K562 (cell line): ENCODE measurements around the gene FKRP. TPM values are rescaled to one million over a fixed set of nuclear protein-coding genes. Genes with fewer than 3 reads are reported as not detected.

Source experiments
- ATAC-seq: fragments of 200-7000 bp; cut with Tn5 transposase; 3 replicates; pipeline ENCODE4 v1.9.1; 2020; ENCODE audit warnings: moderate library complexity
- BruUV-seq: library from RNA; stranded (reverse); fragments of 400-500 nt; replicated peaks from 2 replicates; lab custom pipeline; 2021; lab: Mats Ljungman, UMichigan
- CTCF ChIA-PET: fragments of 300-600 bp; formaldehyde crosslinking; extraction: SDS; loops from one replicate; lab custom pipeline; 2021; ENCODE audit warnings: low intra/inter-chr PET ratio; lab: Yijun Ruan, JAX
- POLR2A ChIA-PET: fragments of 300-600, 350-650 bp; sonication (Branson Sonifier 250); formaldehyde crosslinking; extraction: SDS; loops from one replicate; lab custom pipeline; 2021; ENCODE audit warnings: antibody characterized with exemption, inconsistent platforms; lab: Yijun Ruan, JAX
- DNase-seq, 4 experiments: peaks; one replicate each; pipeline versions ENCODE4 v3.0.0 to v3.0.0-alpha.2; 2011 to 2018; ENCODE audit warnings: low spot score in 3 of 4, mixed read lengths in 3 of 4; ENCODE audit errors: extremely low read depth in 1 of 4
- FAIRE-seq: peaks from 2 replicates; lab custom pipeline; 2011; peaks lifted over from hg19 to GRCh38; lab: Jason Lieb, UNC
- H2AFZ ChIP-seq: 2 replicates; pipeline ENCODE4 v1.6.0; 2011; ENCODE audit warnings: low read depth, low read length, control low read depth, inconsistent platforms
- H3K27ac ChIP-seq: fragments of 200-600 bp; 3 replicates; pipeline ENCODE4 v1.8.0; 2011; ENCODE audit warnings: low read depth, mild to moderate bottlenecking, control low read depth, inconsistent platforms, low read length, moderate library complexity, mixed read lengths; ENCODE audit errors: extremely low read depth
- H3K27me3 ChIP-seq, 2 experiments: fragments of 300-600 bp in 1 of 2; 2 replicates in 1 of 2; 3 replicates in 1 of 2; pipeline versions ENCODE4 v1.6.0 to v1.8.0; 2011; ENCODE audit warnings: inconsistent platforms in 2 of 2, low read length in 2 of 2, mild to moderate bottlenecking in 1 of 2, mixed read lengths in 1 of 2, moderate library complexity in 1 of 2; ENCODE audit not compliant: control insufficient read depth in 2 of 2, insufficient read depth in 2 of 2
- H3K36me3 ChIP-seq: fragments of 300-600 bp; 3 replicates; pipeline ENCODE4 v1.8.0; 2011; ENCODE audit warnings: mild to moderate bottlenecking, low read length, inconsistent platforms; ENCODE audit not compliant: control insufficient read depth, insufficient read depth
- H3K4me1 ChIP-seq, 2 experiments: fragments of 200-600 bp in 1 of 2; replicated peaks in 1 of 2; 2 replicates in 1 of 2; 3 replicates in 1 of 2; pipeline versions ENCODE4 v1.5.1 to v1.8.0; 2011; ENCODE audit warnings: inconsistent platforms in 2 of 2, low read length in 2 of 2, mild to moderate bottlenecking in 1 of 2, mixed read lengths in 1 of 2, moderate library complexity in 1 of 2; ENCODE audit not compliant: control insufficient read depth in 2 of 2, insufficient read depth in 2 of 2
- H3K4me2 ChIP-seq: 2 replicates; pipeline ENCODE4 v1.6.1; 2011; ENCODE audit warnings: low read length, control low read depth, inconsistent platforms, mixed read lengths; ENCODE audit not compliant: insufficient read depth
- H3K4me3 ChIP-seq: fragments of 200-600 bp; sonication (generic), shearing (Covaris generic); 2 replicates; pipeline ENCODE4 v1.5.1; 2016; ENCODE audit warnings: control low read depth, inconsistent platforms
- H3K79me2 ChIP-seq: fragments of 200-600 bp; 3 replicates; pipeline ENCODE4 v1.8.0; 2011; ENCODE audit warnings: low read length, inconsistent platforms; ENCODE audit not compliant: control insufficient read depth, insufficient read depth
- H3K9ac ChIP-seq, 2 experiments: 2 replicates each; pipeline versions ENCODE4 v1.6.0 to v1.6.1; 2011; ENCODE audit warnings: low read depth in 2 of 2, low read length in 2 of 2, control low read depth in 1 of 2, inconsistent platforms in 1 of 2, mild to moderate bottlenecking in 1 of 2, mixed read lengths in 1 of 2; ENCODE audit not compliant: insufficient read depth in 1 of 2
- H3K9me1 ChIP-seq: one replicate; pipeline ENCODE4 v1.6.0; 2011; ENCODE audit warnings: inconsistent platforms, mild to moderate bottlenecking, low read length, moderate library complexity; ENCODE audit not compliant: control insufficient read depth, insufficient read depth
- H3K9me3 ChIP-seq: replicated peaks from 2 replicates; pipeline ENCODE4 v1.5.1; 2011; ENCODE audit warnings: low read depth, low read length, inconsistent platforms; ENCODE audit not compliant: control insufficient read depth, insufficient read depth
- H4K20me1 ChIP-seq: replicated peaks from 2 replicates; pipeline ENCODE4 v1.6.1; 2011; ENCODE audit warnings: low read length, inconsistent platforms, mixed read lengths; ENCODE audit not compliant: control insufficient read depth, insufficient read depth
- ATF2 ChIP-seq: sonication (generic); formaldehyde crosslinking; IDR thresholded peaks from 2 replicates; pipeline ENCODE4 v1.8.1; 2022; ENCODE audit warnings: missing genetic modification reagents
- DIDO1 ChIP-seq: fragments of 450-650 bp; IDR thresholded peaks from 2 replicates; pipeline ENCODE4 v1.6.1; 2016; ENCODE audit warnings: low read depth, missing biosample characterization, missing genetic modification characterization
- E2F3 ChIP-seq: fragments of 250-450 bp; sonication (Bioruptor Pico); IDR thresholded peaks from 2 replicates; pipeline ENCODE4 v1.4.0; 2020; ENCODE audit warnings: mild to moderate bottlenecking
- ETS1 ChIP-seq: conservative IDR thresholded peaks from 2 replicates; pipeline ENCODE4 v1.6.1; 2011; ENCODE audit warnings: low read depth, mild to moderate bottlenecking, low read length; ENCODE audit not compliant: control insufficient read depth
- FIP1L1 ChIP-seq: fragments of 200-400 bp; formaldehyde crosslinking; IDR thresholded peaks from 2 replicates; pipeline ENCODE4 v1.6.1; 2018; ENCODE audit warnings: mild to moderate bottlenecking, low read depth, low read length; ENCODE audit not compliant: poor library complexity, severe bottlenecking
- FOXM1 ChIP-seq, 2 experiments: fragments of 450-650 bp in 1 of 2; sonication (generic) in 1 of 2; formaldehyde crosslinking in 1 of 2; IDR thresholded peaks; 2 replicates each; pipeline versions ENCODE4 v1.6.1 to v1.9.0; 2017 to 2022; ENCODE audit warnings: low read depth in 2 of 2, mild to moderate bottlenecking in 2 of 2, missing genetic modification reagents in 1 of 2, moderate library complexity in 1 of 2
- GABPB2 ChIP-seq: fragments of 250-450 bp; sonication (Bioruptor Pico); conservative IDR thresholded peaks from 2 replicates; pipeline ENCODE4 v1.5.1; 2021; ENCODE audit warnings: mild to moderate bottlenecking
- HEY1 ChIP-seq: fragments of 250-450 bp; sonication (Bioruptor Pico); IDR thresholded peaks from 2 replicates; pipeline ENCODE4 v1.5.0; 2020; ENCODE audit warnings: mild to moderate bottlenecking, moderate library complexity, borderline replicate concordance
- MECOM ChIP-seq: fragments of 250-450 bp; sonication (Bioruptor Pico); IDR thresholded peaks from 2 replicates; pipeline ENCODE4 v1.8.0; 2022; ENCODE audit warnings: inconsistent platforms
- MIER1 ChIP-seq: fragments of 450-650 bp; IDR thresholded peaks from 2 replicates; pipeline ENCODE4 v1.6.1; 2016; ENCODE audit warnings: antibody characterized with exemption, mild to moderate bottlenecking, low read depth
- MYNN ChIP-seq, 2 experiments: sonication (generic); formaldehyde crosslinking in 1 of 2; IDR thresholded peaks; 2 replicates each; pipeline versions ENCODE4 v1.5.0 to v1.6.1; 2016 to 2020; ENCODE audit warnings: antibody characterized with exemption in 1 of 2, missing genetic modification reagents in 1 of 2
- RFX1 ChIP-seq: fragments of 450-650 bp; IDR thresholded peaks from 2 replicates; pipeline ENCODE4 v1.6.1; 2016; ENCODE audit warnings: mild to moderate bottlenecking, moderate library complexity
- TGIF2 ChIP-seq: sonication (generic); formaldehyde crosslinking; IDR thresholded peaks from 2 replicates; pipeline ENCODE4 v1.8.1; 2022; ENCODE audit warnings: mild to moderate bottlenecking, missing genetic modification reagents, moderate library complexity
- TOE1 ChIP-seq, 2 experiments: fragments of 450-650 bp in 1 of 2; sonication (generic) in 1 of 2; formaldehyde crosslinking in 1 of 2; IDR thresholded peaks; 2 replicates each; pipeline versions ENCODE4 v1.7.1 to v1.8.0; 2016 to 2022; ENCODE audit warnings: borderline replicate concordance in 2 of 2, mild to moderate bottlenecking in 2 of 2, antibody characterized with exemption in 1 of 2, inconsistent platforms in 1 of 2, low read depth in 1 of 2, missing genetic modification reagents in 1 of 2, moderate library complexity in 1 of 2
- ZNF639 ChIP-seq, 2 experiments: fragments of 200-800 bp in 1 of 2; sonication (Bioruptor generic) in 1 of 2; sonication (generic) in 1 of 2; formaldehyde crosslinking in 1 of 2; IDR thresholded peaks in 1 of 2; conservative IDR thresholded peaks in 1 of 2; 2 replicates each; pipeline versions ENCODE4 v1.5.0 to v1.6.1; 2016 to 2020; ENCODE audit warnings: missing compliant biosample characterization in 1 of 2, missing genetic modification characterization in 1 of 2, missing genetic modification reagents in 1 of 2
- WGBS: fragments of 100-300 bp; shearing (Covaris generic); methylation state at CpG from one replicate; pipeline ENCODE4 v1.1.6; 2016; ENCODE audit warnings: low coverage, mixed read lengths; ENCODE audit not compliant: insufficient coverage; ENCODE audit errors: missing lambda C conversion rate; 5-methylcytosine and 5-hydroxymethylcytosine counted together
- in situ Hi-C: fragments of 300-500 bp; cut with MboI; formaldehyde crosslinking; loops from 4 replicates; pipeline ENCODE4 v1.15.0; 2018; ENCODE audit warnings: inconsistent platforms, mixed read lengths
- intact Hi-C: fragments of 100-400 bp; cut with micrococcal nuclease; formaldehyde crosslinking; loops from 2 replicates; pipeline ENCODE4 v1.14.2; 2022
- polyA plus RNA-seq, 8 experiments: library from polyadenylated mRNA; depleted of rRNA in 4 of 8; stranded (reverse) in 5 of 8; unstranded in 3 of 8; fragments of >200 nt; fragmentation: Nextera tagmentation in 2 of 8; fragmentation: Illumina TruSeq in 1 of 8; extraction: Ambion mirVana in 2 of 8; extraction: Trizol in 1 of 8; gene quantifications; 2 replicates each; pipeline versions ENCODE4 v1.2.1 to v1.2.3, GENCODE V29; 2011 to 2014; ENCODE audit warnings: inconsistent platforms in 1 of 8, missing spikeins in 1 of 8
- total RNA-seq, 7 experiments: library from RNA; depleted of rRNA in 6 of 7; stranded (reverse); fragments of >200 nt in 6 of 7; fragmentation: Illumina TruSeq in 2 of 7; extraction: Trizol in 2 of 7; gene quantifications; 2 replicates each; pipeline versions ENCODE4 v1.2.1 to v1.2.3, GENCODE V29; 2011 to 2021; ENCODE audit warnings: low replicate concordance in 1 of 7

The FKRP gene
- total and polyA plus RNA-seq, 9 of the 15 experiments (the other 6 are each of a cell fraction or from before 2014, with no cell fraction given): 0.68 to 16.1 (median 6.5) TPM

GRCh38 chr19:46742926-46743480 lies 2.9 kb upstream of the FKRP start:
- ATAC-seq: no peak
- Histone ChIP-seq H3K9me3 (no peaks in the 10 kb centered on the region), H3K4me2 (no peak overlapping the region), H4K20me1 (peaks cover 49% of the 10 kb centered on the region), H3K9me1 (peaks cover 5% of the 10 kb centered on the region), H3K4me3 (no peak overlapping the region), H3K79me2 (peaks cover 87% of the 10 kb centered on the region), H3K27me3 (no peaks in the 10 kb centered on the region), H3K36me3 (peaks cover 53% of the 10 kb centered on the region; the same call in 2 of the 3 replicates), H3K27ac (no peak overlapping the region), H3K9ac (no peak overlapping the region; a peak in 1 of 4 replicates), H2AFZ (no peak overlapping the region), H3K4me1 (peaks cover 17 to 46% of the 10 kb centered on the region in 2 experiments; a peak in 4 of 5 replicates)
- BruUV-seq: no TSS peak
- WGBS: 77% methylated on average over 4 of the region's 4 CpGs
- DNase-seq: no peak
- FAIRE-seq: no peak
- in situ Hi-C loops: no loop called here
- POLR2A ChIA-PET: interaction anchor here (0.7 to 1.9 kb wide), 3 partner anchors 10 to 51 kb away, joined by 3 to 6 read pairs (median 3); no protein-coding TSS in a partner anchor
- intact Hi-C loops: no loop called here
- CTCF ChIA-PET: no interaction called here
- TF ChIP-seq TGIF2 (no peak), FOXM1 (IDR thresholded peaks at IDR 0.05; ENCODE audit: low read depth) (no peak), FOXM1 (CRISPR knock-in tag; IDR thresholded peaks at IDR 0.05; ENCODE audit: low read depth) (no peak), TOE1 (IDR thresholded peaks at IDR 0.05; ENCODE audit: borderline replicate concordance) (no peak), TOE1 (CRISPR knock-in tag; IDR thresholded peaks at IDR 0.05; ENCODE audit: borderline replicate concordance, low read depth) (no peak), ZNF639 (CRISPR knock-in tag; conservative IDR thresholded peaks at IDR 0.05 in 1 of 2, IDR thresholded peaks at IDR 0.05 in 1 of 2) (no peak), E2F3 (no peak), ATF2 (CRISPR knock-in tag) (no peak), HEY1 (CRISPR knock-in tag) (no peak), MIER1 (no peak), RFX1 (no peak), GABPB2 (CRISPR knock-in tag) (no peak), DIDO1 (tag) (no peak), MYNN (IDR thresholded peaks at IDR 0.05) (no peak), MYNN (CRISPR knock-in tag; IDR thresholded peaks at IDR 0.05) (no peak), ETS1 (no peak), MECOM (no peak), FIP1L1 (no peak)
